Measurements from ENCODE around the gene NEAT1. TPM values are rescaled to one million over a fixed set of nuclear protein-coding genes. Genes with fewer than 3 reads are reported as not detected.

Gene NEAT1
- total RNA-seq, 2 experiments from 2014 or later, result 282 to 294 TPM

- ChIA-PET CTCF (interaction anchor here (1.0 to 2.5 kb wide), 4 partner anchors 23 to 76 kb away, joined by 3 to 8 read pairs (median 4); no protein-coding TSS in a partner anchor), POLR2A (interaction anchor here (0.7 to 4.7 kb wide), 6 partner anchors 13 to 110 kb away, joined by 3 to 41 read pairs (median 7); partner anchors contain the start of genes NEAT1 and SLC25A45)
Measured at GRCh38 chr11:65492387-65492636, 69.7 kb downstream of the NEAT1 start.

- ChIA-PET CTCF (interaction anchor here (0.6 to 2.5 kb wide), 7 partner anchors 15 to 77 kb away, joined by 3 to 8 read pairs (median 3); no protein-coding TSS in a partner anchor), POLR2A (interaction anchor here (0.9 to 4.7 kb wide), 13 partner anchors 10 to 111 kb away, joined by 3 to 41 read pairs (median 5); partner anchors contain the start of genes NEAT1 and SLC25A45)
Measured at GRCh38 chr11:65492637-65493366, 70.2 kb downstream of the NEAT1 start.

GRCh38 chr11:65493367-65494176 lies 71.0 kb downstream of the NEAT1 start:
- CTCF ChIA-PET, result interaction anchor here (0.6 to 2.5 kb wide), 5 partner anchors 16 to 77 kb away, joined by 3 to 8 read pairs (median 3); no protein-coding TSS in a partner anchor
- POLR2A ChIA-PET, result interaction anchor here (0.9 to 4.7 kb wide), 13 partner anchors 9 to 111 kb away, joined by 3 to 41 read pairs (median 5); partner anchors contain the start of genes NEAT1 and SLC25A45

Other genes with a start within 250 kb of the NEAT1 start
- 10 to 100 TPM; 75.6 to 79.1 TPM for gene CAPN1, start 240.9 kb upstream of the NEAT1 start, total RNA-seq
- gene POLA2, start 160.8 kb upstream of the NEAT1 start, total RNA-seq, result 10 to 100 TPM; 73.8 to 80.7 TPM
- under 1 TPM; 0.78 to 0.82 TPM for gene CDC42EP2, start 107.9 kb upstream of the NEAT1 start, total RNA-seq
- gene DPF2, start 88.9 kb upstream of the NEAT1 start, total RNA-seq, result 10 to 100 TPM; 52.3 to 60.1 TPM
- gene TIGD3, start 68.0 kb upstream of the NEAT1 start, total RNA-seq, result under 1 TPM; 0.65 TPM
- 10 to 100 TPM; 12.5 to 15.1 TPM for gene SLC25A45, start 40.2 kb upstream of the NEAT1 start, total RNA-seq
- gene FRMD8, start 36.2 kb upstream of the NEAT1 start, total RNA-seq, result 10 to 100 TPM; 39.3 to 44.2 TPM
- gene MALAT1, start 76.2 kb downstream of the NEAT1 start, total RNA-seq, result 1,000 to 10,000 TPM; 3,032 to 3,074 TPM
- 10 to 100 TPM; 83.7 to 87.8 TPM for gene SCYL1, start 102.3 kb downstream of the NEAT1 start, total RNA-seq
- 10 to 100 TPM; 35.5 to 36.3 TPM for gene LTBP3, start 135.6 kb downstream of the NEAT1 start, total RNA-seq
- gene ZNRD2, start 147.7 kb downstream of the NEAT1 start, total RNA-seq, result 10 to 100 TPM; 76.7 to 78.2 TPM
- gene FAM89B, start 149.7 kb downstream of the NEAT1 start, total RNA-seq, result 10 to 100 TPM; 30.3 to 31.1 TPM
- gene EHBP1L1, start 153.3 kb downstream of the NEAT1 start, total RNA-seq, result 100 to 1,000 TPM; 115 to 120 TPM
- gene KCNK7, start 173.0 kb downstream of the NEAT1 start, total RNA-seq, result under 1 TPM; 0.34 to 0.46 TPM
- 10 to 100 TPM; 64.8 to 65.9 TPM for gene MAP3K11, start 191.4 kb downstream of the NEAT1 start, total RNA-seq
- gene PCNX3, start 193.0 kb downstream of the NEAT1 start, total RNA-seq, result 10 to 100 TPM; 41.0 to 46.6 TPM
- 100 to 1,000 TPM; 141 to 143 TPM for gene SIPA1, start 215.3 kb downstream of the NEAT1 start, total RNA-seq
- gene RELA, start 240.1 kb downstream of the NEAT1 start, total RNA-seq, result 10 to 100 TPM; 78.9 to 80.2 TPM

Data from activated CD8-positive, alpha-beta memory T cell treated with anti-CD3 and anti-CD28 coated beads for 36 hours (primary cell).